Activated CD8-positive, alpha-beta memory T cell treated with anti-CD3 and anti-CD28 coated beads for 1 hour (primary cell): ENCODE data around the gene TMEM238L.

Source experiments
- DNase-seq, 2 donors: peaks; one replicate each; pipeline ENCODE4 v3.0.0-alpha.2; 2020; ENCODE audit warnings: low read depth in 1 of 2; ENCODE audit errors: extremely low read depth in 1 of 2

TMEM238L gene

GRCh38 chr17:10775740-10776356, 28.1 kb downstream of the TMEM238L start:
- no peak for DNase-seq

GRCh38 chr17:10775058-10775457, 28.8 kb downstream of the TMEM238L start:
- no peak for DNase-seq

GRCh38 chr17:10773391-10773790, 30.5 kb downstream of the TMEM238L start:
- DNase-seq: no peak

- DNase-seq: no peak
Observed at GRCh38 chr17:10772425-10773380, 31.2 kb downstream of the TMEM238L start.

GRCh38 chr17:10771148-10771547, 32.8 kb downstream of the TMEM238L start:
- DNase-seq: no peak

GRCh38 chr17:10769840-10770239, 34.1 kb downstream of the TMEM238L start:
- no peak for DNase-seq

- no peak for DNase-seq
Observed at GRCh38 chr17:10768750-10769251, 35.1 kb downstream of the TMEM238L start.

GRCh38 chr17:10767232-10767631, 36.7 kb downstream of the TMEM238L start:
- no peak for DNase-seq

GRCh38 chr17:10762037-10762436, 41.9 kb downstream of the TMEM238L start:
- no peak for DNase-seq

- DNase-seq: no peak
Observed at GRCh38 chr17:10761281-10761680, 42.6 kb downstream of the TMEM238L start.

- no peak for DNase-seq
Observed at GRCh38 chr17:10758062-10758461, 45.8 kb downstream of the TMEM238L start.

- DNase-seq: no peak
Observed at GRCh38 chr17:10757647-10758046, 46.3 kb downstream of the TMEM238L start.

GRCh38 chr17:10757067-10757466, 46.8 kb downstream of the TMEM238L start:
- no peak for DNase-seq

GRCh38 chr17:10756619-10757018, 47.3 kb downstream of the TMEM238L start:
- DNase-seq: no peak

GRCh38 chr17:10756185-10756584, 47.7 kb downstream of the TMEM238L start:
- no peak for DNase-seq

GRCh38 chr17:10755592-10756127, 48.2 kb downstream of the TMEM238L start:
- DNase-seq: no peak

- no peak for DNase-seq
Observed at GRCh38 chr17:10754861-10755591, 48.9 kb downstream of the TMEM238L start.

- no peak for DNase-seq
Observed at GRCh38 chr17:10754109-10754508, 49.8 kb downstream of the TMEM238L start.

- DNase-seq: no peak
Observed at GRCh38 chr17:10752696-10753095, 51.2 kb downstream of the TMEM238L start.

GRCh38 chr17:10751563-10751962, 52.3 kb downstream of the TMEM238L start:
- no peak for DNase-seq

- no peak for DNase-seq
Observed at GRCh38 chr17:10750210-10750609, 53.7 kb downstream of the TMEM238L start.
